ENCODE data around the gene OR6S1.

DNA sequence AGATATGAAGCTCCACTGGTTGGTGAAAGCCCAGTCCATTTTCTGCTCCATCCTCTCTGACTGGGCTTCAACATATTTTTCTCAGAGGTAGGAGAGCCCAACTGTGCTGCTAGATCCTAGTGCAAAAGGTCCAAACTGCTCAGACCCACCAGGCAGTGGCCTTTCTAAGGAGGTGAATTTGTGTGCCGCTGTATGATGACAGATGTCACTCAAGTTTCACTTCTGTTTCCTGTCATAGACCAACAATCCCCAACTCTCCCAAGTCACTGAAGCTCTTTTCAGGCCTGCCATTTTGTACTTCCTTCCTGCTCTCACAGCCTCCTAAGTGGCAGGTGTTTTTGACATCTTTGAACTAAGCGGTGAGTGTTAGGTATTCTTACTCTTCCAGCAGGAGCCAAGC lies 26.5 kb upstream of the OR6S1 start:
- TF ChIP-seq EZH2 (IDR thresholded peaks at IDR 0.05; ENCODE audit: low read length): no peak
- TF ChIP-seq, protein P1, sequence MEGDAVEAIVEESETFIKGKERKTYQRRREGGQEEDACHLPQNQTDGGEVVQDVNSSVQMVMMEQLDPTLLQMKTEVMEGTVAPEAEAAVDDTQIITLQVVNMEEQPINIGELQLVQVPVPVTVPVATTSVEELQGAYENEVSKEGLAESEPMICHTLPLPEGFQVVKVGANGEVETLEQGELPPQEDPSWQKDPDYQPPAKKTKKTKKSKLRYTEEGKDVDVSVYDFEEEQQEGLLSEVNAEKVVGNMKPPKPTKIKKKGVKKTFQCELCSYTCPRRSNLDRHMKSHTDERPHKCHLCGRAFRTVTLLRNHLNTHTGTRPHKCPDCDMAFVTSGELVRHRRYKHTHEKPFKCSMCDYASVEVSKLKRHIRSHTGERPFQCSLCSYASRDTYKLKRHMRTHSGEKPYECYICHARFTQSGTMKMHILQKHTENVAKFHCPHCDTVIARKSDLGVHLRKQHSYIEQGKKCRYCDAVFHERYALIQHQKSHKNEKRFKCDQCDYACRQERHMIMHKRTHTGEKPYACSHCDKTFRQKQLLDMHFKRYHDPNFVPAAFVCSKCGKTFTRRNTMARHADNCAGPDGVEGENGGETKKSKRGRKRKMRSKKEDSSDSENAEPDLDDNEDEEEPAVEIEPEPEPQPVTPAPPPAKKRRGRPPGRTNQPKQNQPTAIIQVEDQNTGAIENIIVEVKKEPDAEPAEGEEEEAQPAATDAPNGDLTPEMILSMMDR (optimal IDR thresholded peaks at IDR 0.05 in 1 of 3, IDR thresholded peaks at IDR 0.05 in 1 of 3, conservative IDR thresholded peaks at IDR 0.05 in 1 of 3; ENCODE audit: extremely low read depth in 1 of 3, insufficient read depth in 2 of 3, low read length in 3 of 3): no peak

All from keratinocyte (primary cell).